Measurements from ENCODE around the gene MBNL1.
A peak's percentile ranks its signal among the peaks of the same experiment; 100 is the strongest.

MBNL1 gene

DNA sequence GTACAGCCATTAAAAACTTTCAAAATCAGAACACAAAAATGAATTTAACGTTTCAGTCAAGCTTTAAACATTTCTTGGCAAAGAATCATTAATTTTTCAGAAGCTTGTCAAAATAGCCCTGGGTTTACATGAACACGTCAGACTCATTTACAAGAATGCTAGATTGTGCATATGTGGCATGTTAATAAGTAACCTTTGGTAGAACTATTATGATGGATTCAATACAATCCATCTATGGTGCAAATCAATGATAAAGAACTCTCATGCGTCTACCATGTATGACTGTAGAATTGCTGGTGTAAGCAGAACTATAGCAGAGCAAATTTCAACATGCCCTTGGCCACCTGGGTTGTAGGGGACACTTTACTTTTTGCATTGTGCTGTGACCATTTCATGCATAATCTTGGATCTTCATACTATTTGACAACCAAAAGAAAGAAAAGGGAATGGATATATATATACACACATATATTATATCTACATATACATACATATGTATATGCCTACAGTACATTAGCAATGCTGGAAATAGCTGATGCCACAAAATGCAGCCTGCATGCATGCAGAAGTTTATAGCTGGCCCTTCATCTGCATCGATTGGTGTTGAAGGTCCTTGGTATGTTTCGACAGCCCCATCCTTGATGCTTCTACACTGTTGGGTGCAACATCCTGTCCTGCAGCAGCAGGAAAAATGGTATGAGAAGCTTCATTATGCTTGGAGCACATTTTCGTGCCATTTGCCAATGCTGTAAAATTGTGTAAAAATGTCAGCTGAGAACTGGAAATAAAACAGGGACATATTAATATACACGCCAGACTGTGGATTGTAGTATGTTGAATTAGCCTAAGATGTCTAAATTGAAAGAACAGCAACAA lies 189.0 kb downstream of the MBNL1 start:
- no peak for DNase-seq

- peak in 1 of 2 experiments; percentile 23 for DNase-seq
Measured at GRCh38 chr3:152458376-152459117, 189.8 kb downstream of the MBNL1 start.

- no peak for DNase-seq
Measured at GRCh38 chr3:152459118-152459515, 190.4 kb downstream of the MBNL1 start.

DNA sequence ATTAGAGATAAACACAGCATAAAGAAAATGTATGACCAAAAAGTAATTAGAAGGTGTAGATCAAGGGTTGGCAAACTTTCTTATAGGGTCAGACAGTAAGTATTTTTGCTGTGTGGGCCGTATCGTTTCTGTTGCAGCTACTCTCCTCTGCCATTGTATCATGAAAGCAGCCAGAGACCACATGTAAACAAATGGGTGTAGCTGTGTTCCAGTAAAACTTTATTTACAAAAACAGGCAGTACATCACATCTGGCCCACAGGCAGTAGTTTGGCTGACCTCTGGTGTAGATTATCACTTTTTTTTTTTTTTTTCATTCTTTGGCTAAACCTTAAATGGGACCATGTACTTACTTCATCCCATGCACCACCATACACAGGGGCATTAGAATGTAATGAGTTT lies 190.8 kb downstream of the MBNL1 start:
- DNase-seq = no peak

- DNase-seq = no peak
Measured at GRCh38 chr3:152460936-152461335, 192.2 kb downstream of the MBNL1 start.

GRCh38 chr3:152461460-152461859 lies 192.7 kb downstream of the MBNL1 start:
- no peak for DNase-seq

DNA sequence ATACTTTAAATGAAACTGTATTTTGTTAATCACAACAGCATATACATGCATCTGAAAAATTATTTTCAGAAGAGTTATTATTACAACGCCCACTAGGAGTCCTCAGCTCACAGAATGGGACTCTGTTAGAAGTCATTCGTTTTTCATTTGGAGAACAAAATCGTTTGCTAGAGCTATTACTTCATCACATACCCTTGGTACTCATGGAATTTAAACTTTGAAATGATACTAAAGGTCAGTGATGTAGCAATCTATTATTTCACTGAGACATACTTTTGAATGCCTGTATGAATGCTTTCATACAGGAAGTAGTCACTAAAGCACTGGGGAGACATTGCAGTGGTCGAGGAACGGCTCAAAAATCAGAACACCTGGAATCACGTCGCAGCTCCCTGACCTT lies 198.1 kb downstream of the MBNL1 start:
- no peak for DNase-seq

- DNase-seq = no peak
Measured at GRCh38 chr3:152469248-152470025, 200.7 kb downstream of the MBNL1 start.

GRCh38 chr3:152470095-152470494 lies 201.4 kb downstream of the MBNL1 start:
- DNase-seq = no peak

DNA sequence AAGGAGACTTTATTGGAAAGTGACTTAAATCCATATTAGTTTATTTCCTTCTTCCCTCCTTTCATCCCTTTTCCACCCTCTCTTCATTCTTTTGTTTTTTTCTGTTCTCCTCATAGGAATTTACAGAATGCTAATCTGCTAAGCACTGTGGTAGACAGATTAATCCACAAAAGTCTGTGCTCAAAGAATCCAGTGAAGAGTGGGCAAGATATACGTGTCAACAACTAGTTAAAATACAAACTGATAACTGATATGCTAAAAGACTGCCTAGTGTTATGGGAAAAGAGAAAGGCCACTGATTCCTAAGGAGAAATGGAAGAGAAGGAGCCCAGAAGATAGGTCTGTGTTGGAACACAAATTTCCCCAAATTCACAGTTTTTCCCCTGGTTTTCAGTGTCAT lies 202.2 kb downstream of the MBNL1 start:
- DNase-seq = no peak

DNA sequence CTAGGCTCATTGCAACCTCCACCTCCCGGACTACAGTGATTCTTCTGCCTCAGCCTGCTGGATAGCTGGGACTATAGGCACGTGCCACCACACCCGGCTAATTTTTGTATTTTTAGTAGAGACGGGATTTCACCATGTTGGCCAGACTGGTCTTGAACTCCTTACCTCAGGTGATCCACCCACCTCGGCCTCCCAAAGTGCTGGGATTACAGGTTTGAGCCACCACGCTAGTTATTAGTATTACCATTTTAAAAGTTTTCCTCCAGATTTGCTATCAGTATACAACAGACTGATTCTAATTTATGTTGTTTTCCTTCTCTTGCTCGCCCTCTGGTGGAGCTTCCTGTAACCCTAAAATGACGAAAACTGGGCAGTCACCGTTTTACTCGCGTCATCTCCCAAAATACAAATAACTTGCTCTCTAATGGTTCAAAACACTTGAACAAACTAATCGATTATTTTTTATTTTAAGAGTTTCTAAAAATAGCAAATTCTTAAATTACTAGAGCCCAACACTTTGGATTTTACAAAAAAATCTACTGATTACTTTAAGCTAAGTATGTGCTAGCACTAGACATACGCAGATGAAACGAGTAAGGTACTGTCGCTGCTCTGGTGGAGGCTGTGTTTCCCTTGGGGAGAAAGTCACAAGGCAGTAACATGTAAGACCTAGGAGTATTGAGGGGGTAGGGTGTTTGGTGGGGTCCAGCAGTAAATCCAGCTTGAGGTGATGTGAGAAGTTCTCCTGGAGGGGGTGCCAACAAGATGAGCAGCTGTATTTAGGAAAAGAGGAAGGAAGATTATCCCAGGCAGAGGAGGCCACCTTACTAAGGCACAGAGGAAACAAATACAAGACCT lies 203.3 kb downstream of the MBNL1 start:
- DNase-seq = peak; percentile 48 to 52

DNA sequence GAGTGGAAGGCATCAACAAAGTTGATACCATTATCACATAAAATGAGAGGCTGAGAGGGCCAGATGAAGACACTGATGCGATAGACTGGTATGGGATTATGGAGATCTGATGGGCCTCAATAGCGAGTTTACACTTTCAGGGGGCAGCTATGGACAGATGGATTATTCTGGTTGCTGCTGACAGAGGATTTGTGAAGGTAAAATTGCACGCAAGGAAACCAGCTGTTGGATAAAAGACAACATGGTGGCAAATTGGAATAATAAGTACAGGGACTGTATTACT lies 203.9 kb downstream of the MBNL1 start:
- DNase-seq = no peak

DNA sequence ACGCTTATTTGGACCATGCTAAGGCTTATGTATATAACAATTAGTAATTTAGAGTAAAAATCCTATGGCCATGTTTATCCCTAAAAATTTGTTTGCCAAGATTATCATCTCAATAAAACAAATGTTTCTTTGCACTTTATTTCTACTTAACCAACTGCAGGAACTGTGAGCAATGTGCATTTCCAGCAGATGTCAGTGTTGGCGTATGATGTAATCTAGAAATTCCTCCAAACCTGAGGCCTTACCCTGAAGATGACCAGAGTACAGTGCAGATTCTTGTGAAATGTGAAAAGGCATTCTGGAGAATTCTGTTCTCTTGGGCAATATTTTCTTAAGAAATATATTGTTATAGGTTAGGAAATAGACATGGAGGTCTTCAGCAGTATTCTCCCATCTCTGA lies 205.9 kb downstream of the MBNL1 start:
- DNase-seq = no peak

GRCh38 chr3:152477422-152477821 lies 208.7 kb downstream of the MBNL1 start:
- DNase-seq = no peak

DNA sequence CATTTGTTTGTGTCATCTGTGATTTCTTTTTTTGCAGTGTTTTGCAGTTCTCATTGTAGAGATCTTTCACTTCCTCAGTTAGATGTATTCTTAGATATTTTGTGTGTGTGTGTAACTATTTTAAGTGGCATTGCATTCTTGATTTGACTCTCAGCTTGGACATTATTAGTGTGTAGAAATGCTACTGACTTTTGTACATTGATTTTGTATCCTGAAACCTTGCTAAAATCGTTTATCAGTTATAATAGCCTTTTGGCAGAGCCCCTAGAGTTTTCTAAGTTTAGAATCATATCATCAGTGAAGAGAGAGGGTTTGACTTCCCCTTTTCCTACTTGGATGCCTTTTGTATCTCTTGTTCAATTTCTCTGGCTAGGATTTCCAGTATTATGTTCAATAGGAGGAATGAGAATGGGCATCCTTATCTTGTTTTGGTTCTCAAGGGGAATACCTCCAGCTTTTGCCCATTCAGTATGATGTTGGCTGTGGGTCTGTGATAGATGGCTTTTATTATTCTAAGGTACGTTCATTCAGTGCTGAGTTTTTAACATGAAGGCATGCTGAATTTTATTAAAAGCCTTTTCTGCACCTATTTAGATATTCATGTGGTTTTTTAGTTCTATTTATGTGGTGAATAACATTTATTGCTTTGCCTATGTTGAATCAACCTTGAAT lies 211.7 kb downstream of the MBNL1 start:
- no peak for DNase-seq

DNA sequence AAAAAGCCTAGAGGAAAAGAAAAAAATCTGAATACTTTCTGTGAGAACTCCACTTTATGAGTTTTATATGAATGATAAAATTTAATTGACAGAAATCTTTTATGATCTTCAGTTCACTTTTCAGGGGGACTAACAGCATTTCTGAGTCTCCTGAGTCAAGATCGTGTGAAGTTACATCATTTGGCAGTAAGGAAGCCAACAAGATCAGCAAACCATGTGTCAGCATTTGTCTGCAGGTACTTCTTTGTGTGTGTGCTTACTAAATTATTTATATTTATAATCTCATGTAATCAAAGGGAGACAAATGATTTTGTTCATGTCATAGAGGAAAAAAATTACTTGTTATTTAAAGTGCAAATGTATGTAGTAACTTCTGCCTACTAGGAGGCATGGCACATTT lies 217.6 kb downstream of the MBNL1 start:
- no peak for DNase-seq

DNA sequence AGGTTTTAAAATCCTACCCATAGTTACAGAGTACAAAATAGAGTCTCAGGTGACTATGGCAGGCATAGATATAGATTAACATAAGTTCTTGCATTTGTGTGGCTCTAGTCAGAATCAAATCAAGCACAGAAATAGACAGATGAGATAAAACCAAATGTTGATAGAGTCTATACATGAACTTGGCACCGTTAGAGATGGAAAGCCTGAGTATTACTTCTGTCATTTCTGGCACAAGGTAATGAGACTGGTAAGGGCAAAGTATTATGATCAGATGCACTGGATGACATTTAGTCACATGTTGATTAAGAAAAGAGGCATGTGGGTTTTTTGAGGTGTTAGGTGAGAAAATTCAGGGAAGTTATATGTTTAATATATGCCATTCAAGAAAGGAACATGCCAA lies 219.7 kb downstream of the MBNL1 start:
- DNase-seq = no peak

GRCh38 chr3:152491922-152492321 lies 223.2 kb downstream of the MBNL1 start:
- DNase-seq = no peak

- no peak for DNase-seq
Measured at GRCh38 chr3:152496286-152496685, 227.6 kb downstream of the MBNL1 start.

DNA sequence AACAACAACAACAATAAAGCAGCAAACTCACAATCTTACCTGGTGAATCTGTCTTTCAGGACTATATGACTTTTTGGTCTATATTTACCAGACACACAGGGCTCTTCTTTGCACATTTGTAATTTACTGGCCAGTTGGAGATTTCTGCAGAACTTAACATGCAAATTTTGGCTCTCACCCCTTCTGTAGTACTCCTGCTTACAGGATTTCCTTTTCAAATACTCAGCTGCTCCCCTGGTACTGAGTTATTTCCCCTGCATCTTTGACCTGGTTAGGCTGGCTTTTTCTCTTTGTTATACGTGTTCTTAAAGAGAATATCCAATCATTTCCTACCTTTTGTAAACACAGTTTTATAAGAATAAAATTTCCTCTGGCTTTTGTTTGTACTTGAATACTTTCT lies 228.0 kb downstream of the MBNL1 start:
- no peak for DNase-seq

- no peak for DNase-seq
Measured at GRCh38 chr3:152497457-152497856, 228.7 kb downstream of the MBNL1 start.

GRCh38 chr3:152497890-152498289 lies 229.2 kb downstream of the MBNL1 start:
- no peak for DNase-seq

Data from stimulated activated CD4-positive, alpha-beta T cell treated with anti-CD3 and anti-CD28 coated beads, Interleukin-4, amount 100 ng/mL, for 4 hours (primary cell).